Brain microvascular endothelial cell (primary cell): ENCODE measurements around the gene RASGRP1.

Experiments used
- DNase-seq: peaks from one replicate; pipeline ENCODE4 v3.0.0-alpha.2; 2020
- H3K27ac ChIP-seq: fragments of 250-450 bp; sonication (Bioruptor Pico); 2 replicates; pipeline ENCODE4 v1.5.1; 2020; ENCODE audit warnings: mild to moderate bottlenecking, moderate library complexity
- H3K27me3 ChIP-seq: fragments of 250-450 bp; sonication (Bioruptor Pico); replicated peaks from 2 replicates; pipeline ENCODE4 v1.5.1; 2020; ENCODE audit warnings: mild to moderate bottlenecking
- H3K36me3 ChIP-seq: fragments of 250-450 bp; sonication (Bioruptor Pico); replicated peaks from 2 replicates; pipeline ENCODE4 v1.5.1; 2020; ENCODE audit warnings: mild to moderate bottlenecking
- H3K4me3 ChIP-seq: 2 replicates; pipeline ENCODE4 v1.5.1; 2011; ENCODE audit warnings: low read depth, mild to moderate bottlenecking, control low read depth, low read length, moderate library complexity
- in situ Hi-C: cut with HindIII; loops from 2 replicates; pipeline ENCODE4 v1.10.0; 2017; ENCODE audit warnings: low sequenced_read_pairs, low pct_ligation_motif_present
- TF ChIP-seq, protein P1 (sequence below): IDR thresholded peaks from 2 replicates; pipeline ENCODE4 v1.5.1; 2011; ENCODE audit warnings: low read depth, mild to moderate bottlenecking, moderate library complexity, low read length, control low read depth, inconsistent platforms; ENCODE audit errors: missing control alignments

Gene RASGRP1

DNA sequence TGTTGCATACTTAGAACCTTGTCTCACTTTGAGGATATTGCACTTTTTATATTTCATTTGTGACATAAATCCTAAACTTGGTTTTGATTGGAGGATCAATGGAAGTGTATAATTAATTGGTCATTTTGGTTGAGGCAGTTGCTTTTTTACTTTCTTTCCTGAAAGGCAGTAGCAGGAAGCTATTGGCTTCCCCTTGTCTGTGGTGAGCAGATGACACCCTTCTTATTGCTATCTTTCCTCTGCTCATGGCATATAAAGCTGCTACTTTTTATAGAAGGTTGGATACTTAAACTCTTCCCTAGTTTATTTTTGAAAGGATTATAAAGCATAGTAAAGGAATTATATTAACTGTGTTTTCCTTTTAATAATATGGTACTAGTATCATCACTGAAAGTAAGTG lies 82.0 kb downstream of the RASGRP1 start:
- DNase-seq: no peak
- Histone ChIP-seq H3K27me3 (no peaks in the 10 kb centered on the region), H3K27ac (no peak overlapping the region), H3K36me3 (no peaks in the 10 kb centered on the region), H3K4me3 (no peak overlapping the region)
- in situ Hi-C loops: no loop called here
- TF ChIP-seq, protein P1, sequence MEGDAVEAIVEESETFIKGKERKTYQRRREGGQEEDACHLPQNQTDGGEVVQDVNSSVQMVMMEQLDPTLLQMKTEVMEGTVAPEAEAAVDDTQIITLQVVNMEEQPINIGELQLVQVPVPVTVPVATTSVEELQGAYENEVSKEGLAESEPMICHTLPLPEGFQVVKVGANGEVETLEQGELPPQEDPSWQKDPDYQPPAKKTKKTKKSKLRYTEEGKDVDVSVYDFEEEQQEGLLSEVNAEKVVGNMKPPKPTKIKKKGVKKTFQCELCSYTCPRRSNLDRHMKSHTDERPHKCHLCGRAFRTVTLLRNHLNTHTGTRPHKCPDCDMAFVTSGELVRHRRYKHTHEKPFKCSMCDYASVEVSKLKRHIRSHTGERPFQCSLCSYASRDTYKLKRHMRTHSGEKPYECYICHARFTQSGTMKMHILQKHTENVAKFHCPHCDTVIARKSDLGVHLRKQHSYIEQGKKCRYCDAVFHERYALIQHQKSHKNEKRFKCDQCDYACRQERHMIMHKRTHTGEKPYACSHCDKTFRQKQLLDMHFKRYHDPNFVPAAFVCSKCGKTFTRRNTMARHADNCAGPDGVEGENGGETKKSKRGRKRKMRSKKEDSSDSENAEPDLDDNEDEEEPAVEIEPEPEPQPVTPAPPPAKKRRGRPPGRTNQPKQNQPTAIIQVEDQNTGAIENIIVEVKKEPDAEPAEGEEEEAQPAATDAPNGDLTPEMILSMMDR: no peak

DNA sequence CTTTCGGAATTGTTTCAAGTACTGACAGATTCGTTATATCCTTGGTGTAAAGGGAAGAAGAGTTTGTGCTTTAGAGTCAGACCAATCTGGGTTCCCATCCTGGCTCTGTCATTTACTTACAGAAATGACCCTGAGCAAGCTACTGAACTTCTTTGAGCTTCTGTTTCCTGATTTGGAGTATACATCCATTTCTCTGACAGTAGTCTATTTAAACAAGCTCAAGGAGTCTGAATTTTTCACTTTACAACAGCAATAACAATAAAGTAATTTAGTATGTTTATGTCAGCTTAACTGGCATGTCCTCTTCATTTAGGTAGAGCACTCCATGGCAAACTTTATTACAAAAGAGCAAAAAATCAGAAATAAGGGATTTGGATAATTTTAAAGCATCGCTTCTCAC lies 82.9 kb downstream of the RASGRP1 start:
- in situ Hi-C loops: no loop called here

DNA sequence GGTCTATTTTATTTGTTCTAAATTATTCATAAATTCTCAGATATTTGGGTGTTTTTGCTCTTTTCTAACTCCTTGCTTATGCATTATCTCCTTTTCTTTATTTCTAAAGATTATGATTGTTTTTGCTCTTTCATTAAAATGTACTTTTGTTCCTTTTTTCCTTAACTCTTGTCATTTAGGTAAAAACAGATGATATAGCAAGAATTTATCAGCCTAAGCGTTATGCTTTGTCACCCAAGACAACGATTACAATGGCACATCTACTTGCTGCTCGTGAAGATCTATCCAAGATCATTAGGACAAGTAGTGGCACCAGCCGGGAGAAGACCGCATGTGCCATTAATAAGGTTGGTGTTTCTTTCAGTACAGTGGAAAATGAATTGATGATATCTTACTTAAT lies 83.5 kb downstream of the RASGRP1 start:
- Histone ChIP-seq H3K27me3 (no peaks in the 10 kb centered on the region), H3K36me3 (no peaks in the 10 kb centered on the region), H3K27ac (no peak overlapping the region), H3K4me3 (no peak overlapping the region)
- TF ChIP-seq, protein P1: no peak
- in situ Hi-C loops: no loop called here
- DNase-seq: no peak

More for the DNA sequence above, 82.9 kb downstream of the RASGRP1 start:
- Histone ChIP-seq H3K4me3 (no peak overlapping the region), H3K27me3 (no peaks in the 10 kb centered on the region), H3K36me3 (no peaks in the 10 kb centered on the region), H3K27ac (no peak overlapping the region)
- TF ChIP-seq, protein P1: no peak
- DNase-seq: no peak

DNA sequence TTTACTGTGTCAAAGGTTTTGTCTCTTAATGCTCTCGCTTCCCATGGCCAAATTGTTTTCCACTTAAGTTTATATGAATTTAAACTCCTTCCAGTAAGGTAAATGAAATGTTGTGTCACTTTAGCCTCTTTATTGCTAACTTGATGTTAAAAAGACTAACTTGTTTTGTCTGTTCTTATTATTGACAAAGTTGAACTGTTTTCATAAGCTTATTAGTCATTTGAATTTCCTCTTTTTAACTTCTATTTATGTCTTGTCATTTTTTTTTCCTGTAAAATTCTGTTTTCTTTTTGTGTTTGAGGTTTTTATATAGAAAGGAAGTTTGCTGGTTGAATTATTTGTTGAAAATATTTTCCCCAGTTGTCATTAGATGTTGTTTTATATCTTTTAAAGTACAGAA lies 84.9 kb downstream of the RASGRP1 start:
- Histone ChIP-seq H3K27ac (peak overlapping the region; percentile 39), H3K4me3 (no peak overlapping the region), H3K36me3 (peaks cover 2% of the 10 kb centered on the region), H3K27me3 (no peaks in the 10 kb centered on the region)
- TF ChIP-seq, protein P1: no peak
- in situ Hi-C loops: no loop called here
- no peak for DNase-seq

DNA sequence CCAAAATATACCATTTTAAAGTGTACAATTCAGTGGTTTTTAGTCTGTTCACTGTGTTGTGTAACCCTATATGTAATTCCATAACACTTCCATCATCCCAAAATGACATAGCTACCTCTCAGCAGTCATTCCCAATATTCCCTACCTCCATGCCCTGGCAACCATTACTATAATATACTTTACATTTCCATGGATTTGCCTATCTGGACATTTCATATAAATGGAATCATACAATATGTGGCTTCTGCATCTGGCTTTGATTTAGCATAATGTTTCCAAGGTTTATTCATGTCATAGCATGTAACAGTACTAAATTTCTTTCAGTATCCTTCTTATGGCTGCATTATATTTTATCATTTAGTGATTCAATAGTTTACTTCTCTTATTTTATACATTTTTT lies 85.3 kb downstream of the RASGRP1 start:
- TF ChIP-seq, protein P1: no peak
- H3K27ac ChIP-seq: peak overlapping the region; percentile 39
- no peak for DNase-seq
- no peaks in the 10 kb centered on the region for H3K27me3 ChIP-seq
- in situ Hi-C loops: no loop called here
- peaks cover 7% of the 10 kb centered on the region for H3K36me3 ChIP-seq
- no peak overlapping the region for H3K4me3 ChIP-seq

DNA sequence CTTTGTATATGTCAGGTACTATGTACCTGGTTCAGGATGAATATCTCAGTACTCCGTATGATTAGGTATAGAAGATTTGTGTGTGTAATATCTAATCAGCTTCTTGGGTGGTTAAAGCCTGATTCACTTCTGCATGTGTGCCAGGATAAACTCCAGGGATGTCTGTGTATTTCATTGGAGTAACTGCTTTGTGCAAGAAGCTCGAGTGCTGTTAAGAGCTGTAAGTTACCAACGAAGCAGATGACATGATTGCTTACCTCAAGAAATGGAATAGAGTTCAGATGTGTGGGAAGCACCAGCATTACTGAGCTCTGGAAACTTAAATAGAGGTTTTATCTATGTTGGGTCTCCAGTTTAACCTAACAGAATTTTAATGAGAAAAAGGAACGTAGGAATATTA lies 87.0 kb downstream of the RASGRP1 start:
- DNase-seq: no peak

More for the DNA sequence above, 87.0 kb downstream of the RASGRP1 start:
- no peak overlapping the region for H3K27ac ChIP-seq
- in situ Hi-C loops: no loop called here
- TF ChIP-seq, protein P1: no peak
- no peaks in the 10 kb centered on the region for H3K27me3 ChIP-seq
- peaks cover 8% of the 10 kb centered on the region for H3K36me3 ChIP-seq
- H3K4me3 ChIP-seq: no peak overlapping the region
